GM15510 (cell line): ENCODE data around the gene SSC4D.

Source experiments
- POLR2A ChIP-seq: IDR thresholded peaks from 3 replicates; pipeline ENCODE4 v1.6.1; 2011; ENCODE audit warnings: borderline replicate concordance; ENCODE audit not compliant: insufficient read length; ENCODE audit errors: extremely low read depth

SSC4D gene

DNA sequence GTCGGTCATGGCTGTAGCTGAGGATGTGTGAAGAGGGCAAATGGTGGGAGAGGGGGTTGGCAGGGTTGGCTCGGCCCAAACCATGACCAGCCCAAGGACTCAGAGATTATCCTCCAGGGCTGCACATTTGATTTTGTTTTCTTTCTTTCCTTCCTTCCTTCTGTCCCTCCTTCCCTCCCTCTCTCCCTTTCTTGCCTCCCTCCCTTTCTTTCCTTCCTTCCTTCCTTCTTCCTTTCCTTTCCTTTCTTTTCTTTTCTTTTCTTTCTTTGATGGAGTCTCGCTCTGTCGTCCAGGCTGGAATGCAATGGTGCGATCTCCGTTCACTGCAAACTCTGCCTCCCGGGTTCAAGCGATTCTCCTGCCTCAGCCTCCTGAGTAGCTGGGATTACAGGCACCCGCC lies 3.8 kb downstream of the SSC4D start:
- no peak for TF ChIP-seq POLR2A

DNA sequence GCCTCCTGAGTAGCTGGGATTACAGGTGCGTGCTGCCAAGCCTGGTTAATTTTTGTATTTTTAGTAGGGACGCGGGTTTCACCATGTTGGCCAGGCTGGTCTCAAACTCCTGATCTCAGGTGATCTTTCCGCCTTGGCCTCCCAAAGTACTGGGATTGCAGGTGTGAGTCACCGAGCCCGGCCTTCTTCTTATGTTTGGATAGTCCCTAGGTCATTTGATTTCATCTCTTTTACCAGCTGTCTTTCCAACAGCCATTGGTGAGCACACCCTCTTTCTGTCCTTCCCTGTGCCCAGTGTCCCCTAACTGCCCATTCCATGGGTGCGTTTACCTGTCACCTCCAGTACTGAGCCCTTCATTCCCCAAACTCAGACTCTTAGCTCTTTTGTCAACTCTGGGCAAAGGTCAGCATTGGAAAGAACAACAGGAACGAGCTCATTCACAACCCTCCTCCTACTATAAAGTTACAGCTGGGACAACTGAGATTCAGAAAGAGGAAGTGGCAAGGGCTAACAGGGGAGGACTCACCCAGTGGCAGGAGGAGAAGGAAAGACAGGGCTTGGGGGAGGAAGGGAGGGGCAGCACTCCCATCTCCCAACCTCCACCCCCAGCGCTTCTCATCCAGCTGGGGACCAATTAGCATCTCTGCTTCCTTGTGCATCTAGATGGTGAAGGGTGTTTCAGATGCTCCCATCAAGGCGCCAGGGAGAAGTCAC lies 5.6 kb downstream of the SSC4D start:
- no peak for TF ChIP-seq POLR2A

DNA sequence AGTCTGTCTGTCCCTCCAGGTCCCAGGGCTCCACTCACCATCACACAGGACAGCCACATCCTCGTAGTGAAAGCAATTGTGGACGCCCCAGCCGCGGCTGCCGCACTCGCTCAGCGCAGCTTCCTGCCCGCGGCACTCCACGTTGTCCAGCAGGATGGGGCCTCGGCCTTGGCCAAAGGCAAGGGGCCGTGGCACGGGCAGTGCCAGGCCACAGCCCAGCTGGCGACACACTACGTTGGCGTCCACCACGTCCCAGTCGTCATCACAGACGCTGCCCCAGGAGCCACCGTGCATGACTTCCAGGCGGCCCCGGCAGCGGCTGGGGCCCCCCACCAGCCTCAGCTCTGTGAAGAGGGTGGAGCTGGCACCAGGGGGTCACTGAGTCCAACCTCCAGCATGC lies 9.2 kb downstream of the SSC4D start:
- TF ChIP-seq POLR2A = no peak

GRCh38 chr7:76397409-76398183 lies 11.9 kb downstream of the SSC4D start:
- TF ChIP-seq POLR2A = peak; percentile 51

- TF ChIP-seq POLR2A = no peak
Measured at GRCh38 chr7:76396864-76397263, 12.6 kb downstream of the SSC4D start.

- no peak for TF ChIP-seq POLR2A
Measured at GRCh38 chr7:76395965-76396726, 13.4 kb downstream of the SSC4D start.

DNA sequence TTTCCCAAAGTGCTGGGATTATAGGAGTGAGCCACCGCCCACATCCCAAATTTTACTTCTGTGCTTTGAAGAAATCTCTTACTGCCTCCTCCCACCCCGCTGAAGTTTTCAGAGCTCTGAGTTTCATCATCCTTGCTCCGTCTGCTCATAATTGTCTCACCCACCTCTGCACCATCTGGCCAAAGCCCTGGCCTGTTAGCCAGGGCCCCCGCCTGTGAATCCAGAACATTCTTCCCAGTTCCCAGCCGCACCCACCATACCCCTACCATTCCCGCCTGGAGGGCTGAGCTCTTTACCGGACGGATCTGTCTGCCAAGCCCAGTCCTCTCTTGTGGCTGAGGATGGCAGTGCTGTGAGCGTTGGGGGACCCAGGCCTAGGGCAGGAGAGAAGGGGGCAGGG lies 14.5 kb downstream of the SSC4D start:
- no peak for TF ChIP-seq POLR2A

- peak; percentile 89 for TF ChIP-seq POLR2A
Measured at GRCh38 chr7:76393116-76394031, 16.1 kb downstream of the SSC4D start.

- no peak for TF ChIP-seq POLR2A
Measured at GRCh38 chr7:76392531-76393115, 16.9 kb downstream of the SSC4D start.

- no peak for TF ChIP-seq POLR2A
Measured at GRCh38 chr7:76390092-76390491, 19.4 kb downstream of the SSC4D start.

DNA sequence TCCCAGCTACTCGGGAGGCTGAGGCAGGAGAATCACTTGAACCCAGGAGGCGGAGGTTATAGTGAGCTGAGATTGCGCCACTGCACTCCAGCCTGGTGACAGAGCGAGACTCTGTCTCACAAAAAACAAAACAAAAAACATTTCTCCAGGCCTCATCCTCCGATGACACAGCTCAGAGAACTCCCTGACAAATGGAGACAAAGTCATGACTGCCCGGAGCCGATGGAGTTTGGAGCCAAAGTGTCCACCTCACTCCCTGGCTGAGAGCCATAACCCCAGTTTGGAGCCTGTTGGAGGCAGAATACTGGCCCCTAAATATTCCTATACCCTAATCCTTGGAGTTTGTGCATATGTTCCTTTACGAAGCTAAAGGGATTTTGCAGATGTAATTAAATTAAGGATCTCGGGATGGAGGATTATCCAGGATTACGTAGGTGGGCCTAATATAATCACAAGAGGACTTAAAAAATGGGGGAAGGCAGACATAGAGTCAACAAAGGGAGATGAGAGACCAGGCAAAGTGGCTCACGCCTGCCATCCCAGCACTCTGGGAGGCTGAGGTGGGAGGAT lies 22.7 kb downstream of the SSC4D start:
- TF ChIP-seq POLR2A = no peak

GRCh38 chr7:76383089-76383944 lies 26.2 kb downstream of the SSC4D start:
- no peak for TF ChIP-seq POLR2A

DNA sequence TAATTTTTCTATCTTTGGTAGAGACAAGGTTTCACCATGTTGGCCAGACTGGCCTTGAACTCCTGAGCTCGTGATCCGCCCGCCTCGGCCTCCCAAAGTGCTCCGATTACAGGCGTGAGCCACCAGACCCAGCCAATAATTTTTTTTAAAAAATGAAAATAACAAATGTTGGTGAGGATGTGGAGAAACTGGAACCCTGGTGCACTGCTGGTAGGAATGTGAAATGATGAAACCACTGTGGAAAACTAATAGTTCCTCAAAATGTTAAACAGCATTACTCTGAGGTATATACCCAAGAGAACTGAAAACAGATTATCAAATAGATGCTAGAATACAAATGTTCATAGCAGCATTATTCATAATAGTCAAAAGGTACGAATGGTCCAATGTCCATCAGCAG lies 27.7 kb downstream of the SSC4D start:
- no peak for TF ChIP-seq POLR2A
